ENCODE results near the gene GCGR.

The GCGR gene

GRCh38 chr17:81821603-81822311, 17.8 kb downstream of the GCGR start (continued):
- TF ChIP-seq ZNF785 (tag by site-specific recombination; IDR thresholded peaks at IDR 0.05): no peak
- TF ChIP-seq ZIC2 (tag by site-specific recombination; IDR thresholded peaks at IDR 0.05): peak; percentile 98
- no peak for TF ChIP-seq SALL2 (tag by site-specific recombination; IDR thresholded peaks at IDR 0.05; ENCODE audit: borderline replicate concordance)
- no peak for TF ChIP-seq GLI2 (tag by site-specific recombination; IDR thresholded peaks at IDR 0.05; ENCODE audit: borderline replicate concordance, low read depth)
- no peak for TF ChIP-seq ZNF596 (tag by site-specific recombination; IDR thresholded peaks at IDR 0.05)
- TF ChIP-seq, protein P1, sequence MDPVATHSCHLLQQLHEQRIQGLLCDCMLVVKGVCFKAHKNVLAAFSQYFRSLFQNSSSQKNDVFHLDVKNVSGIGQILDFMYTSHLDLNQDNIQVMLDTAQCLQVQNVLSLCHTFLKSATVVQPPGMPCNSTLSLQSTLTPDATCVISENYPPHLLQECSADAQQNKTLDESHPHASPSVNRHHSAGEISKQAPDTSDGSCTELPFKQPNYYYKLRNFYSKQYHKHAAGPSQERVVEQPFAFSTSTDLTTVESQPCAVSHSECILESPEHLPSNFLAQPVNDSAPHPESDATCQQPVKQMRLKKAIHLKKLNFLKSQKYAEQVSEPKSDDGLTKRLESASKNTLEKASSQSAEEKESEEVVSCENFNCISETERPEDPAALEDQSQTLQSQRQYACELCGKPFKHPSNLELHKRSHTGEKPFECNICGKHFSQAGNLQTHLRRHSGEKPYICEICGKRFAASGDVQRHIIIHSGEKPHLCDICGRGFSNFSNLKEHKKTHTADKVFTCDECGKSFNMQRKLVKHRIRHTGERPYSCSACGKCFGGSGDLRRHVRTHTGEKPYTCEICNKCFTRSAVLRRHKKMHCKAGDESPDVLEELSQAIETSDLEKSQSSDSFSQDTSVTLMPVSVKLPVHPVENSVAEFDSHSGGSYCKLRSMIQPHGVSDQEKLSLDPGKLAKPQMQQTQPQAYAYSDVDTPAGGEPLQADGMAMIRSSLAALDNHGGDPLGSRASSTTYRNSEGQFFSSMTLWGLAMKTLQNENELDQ (tag by site-specific recombination; IDR thresholded peaks at IDR 0.05; ENCODE audit: low read depth): no peak
- TF ChIP-seq RBAK (tag by site-specific recombination; IDR thresholded peaks at IDR 0.05): no peak
- TF ChIP-seq ZNF610 (tag by site-specific recombination; IDR thresholded peaks at IDR 0.05; ENCODE audit: borderline replicate concordance): no peak

DNA sequence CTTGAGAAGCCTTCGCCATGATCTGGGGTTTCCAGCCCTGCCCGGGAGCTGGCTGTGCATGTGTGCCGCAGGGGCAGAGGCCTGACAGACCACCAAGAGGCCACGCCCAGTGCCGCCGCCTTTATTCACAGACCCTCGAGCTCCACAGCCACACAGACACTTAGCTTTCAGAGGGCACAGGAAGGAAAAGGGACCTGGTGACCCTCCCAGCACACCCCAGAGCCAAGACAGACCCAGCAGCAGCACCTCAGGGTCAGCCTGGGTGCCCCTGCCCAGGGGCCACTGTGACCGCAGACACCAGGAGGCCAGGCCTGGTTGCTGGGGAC, 18.3 kb downstream of the GCGR start:
- Histone ChIP-seq H3K9me3 (ENCODE audit: control insufficient read depth, insufficient read depth, low read depth, low read length) (no peaks in the 10 kb centered on the region), H3K36me3 (ENCODE audit: control insufficient read depth in 2 of 2, insufficient read depth in 1 of 2, low read length in 2 of 2) (peaks cover 0 to 10% of the 10 kb centered on the region in 2 experiments; a peak in 1 of 3 replicates), H3K4me3 (ENCODE audit: low read depth, low read length) (no peak overlapping the region), H3K27ac (ENCODE audit: extremely low read depth, low read depth, low read length) (peak overlapping the region; percentile 44; the same call in 1 of the 2 replicates), H3K4me1 (ENCODE audit: control insufficient read depth, insufficient read depth, low read length) (peaks cover 10% of the 10 kb centered on the region)
- TF ChIP-seq SP2 (tag by site-specific recombination; IDR thresholded peaks at IDR 0.05): no peak
- TF ChIP-seq, protein P2, sequence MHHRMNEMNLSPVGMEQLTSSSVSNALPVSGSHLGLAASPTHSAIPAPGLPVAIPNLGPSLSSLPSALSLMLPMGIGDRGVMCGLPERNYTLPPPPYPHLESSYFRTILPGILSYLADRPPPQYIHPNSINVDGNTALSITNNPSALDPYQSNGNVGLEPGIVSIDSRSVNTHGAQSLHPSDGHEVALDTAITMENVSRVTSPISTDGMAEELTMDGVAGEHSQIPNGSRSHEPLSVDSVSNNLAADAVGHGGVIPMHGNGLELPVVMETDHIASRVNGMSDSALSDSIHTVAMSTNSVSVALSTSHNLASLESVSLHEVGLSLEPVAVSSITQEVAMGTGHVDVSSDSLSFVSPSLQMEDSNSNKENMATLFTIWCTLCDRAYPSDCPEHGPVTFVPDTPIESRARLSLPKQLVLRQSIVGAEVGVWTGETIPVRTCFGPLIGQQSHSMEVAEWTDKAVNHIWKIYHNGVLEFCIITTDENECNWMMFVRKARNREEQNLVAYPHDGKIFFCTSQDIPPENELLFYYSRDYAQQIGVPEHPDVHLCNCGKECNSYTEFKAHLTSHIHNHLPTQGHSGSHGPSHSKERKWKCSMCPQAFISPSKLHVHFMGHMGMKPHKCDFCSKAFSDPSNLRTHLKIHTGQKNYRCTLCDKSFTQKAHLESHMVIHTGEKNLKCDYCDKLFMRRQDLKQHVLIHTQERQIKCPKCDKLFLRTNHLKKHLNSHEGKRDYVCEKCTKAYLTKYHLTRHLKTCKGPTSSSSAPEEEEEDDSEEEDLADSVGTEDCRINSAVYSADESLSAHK (tag by site-specific recombination; IDR thresholded peaks at IDR 0.05): no peak
- no peak for TF ChIP-seq ZNF623 (tag by site-specific recombination; IDR thresholded peaks at IDR 0.05)
- TF ChIP-seq ZNF776 (tag by site-specific recombination; IDR thresholded peaks at IDR 0.05; ENCODE audit: borderline replicate concordance): no peak
- no peak for TF ChIP-seq ZNF514 (tag by site-specific recombination; IDR thresholded peaks at IDR 0.05)
- TF ChIP-seq ZNF311 (tag by site-specific recombination; IDR thresholded peaks at IDR 0.05; ENCODE audit: borderline replicate concordance): no peak
- no peak for TF ChIP-seq ZBTB17 (tag by site-specific recombination; IDR thresholded peaks at IDR 0.05)
- TF ChIP-seq ZNF416 (tag by site-specific recombination; IDR thresholded peaks at IDR 0.05): no peak
- TF ChIP-seq, protein P3, sequence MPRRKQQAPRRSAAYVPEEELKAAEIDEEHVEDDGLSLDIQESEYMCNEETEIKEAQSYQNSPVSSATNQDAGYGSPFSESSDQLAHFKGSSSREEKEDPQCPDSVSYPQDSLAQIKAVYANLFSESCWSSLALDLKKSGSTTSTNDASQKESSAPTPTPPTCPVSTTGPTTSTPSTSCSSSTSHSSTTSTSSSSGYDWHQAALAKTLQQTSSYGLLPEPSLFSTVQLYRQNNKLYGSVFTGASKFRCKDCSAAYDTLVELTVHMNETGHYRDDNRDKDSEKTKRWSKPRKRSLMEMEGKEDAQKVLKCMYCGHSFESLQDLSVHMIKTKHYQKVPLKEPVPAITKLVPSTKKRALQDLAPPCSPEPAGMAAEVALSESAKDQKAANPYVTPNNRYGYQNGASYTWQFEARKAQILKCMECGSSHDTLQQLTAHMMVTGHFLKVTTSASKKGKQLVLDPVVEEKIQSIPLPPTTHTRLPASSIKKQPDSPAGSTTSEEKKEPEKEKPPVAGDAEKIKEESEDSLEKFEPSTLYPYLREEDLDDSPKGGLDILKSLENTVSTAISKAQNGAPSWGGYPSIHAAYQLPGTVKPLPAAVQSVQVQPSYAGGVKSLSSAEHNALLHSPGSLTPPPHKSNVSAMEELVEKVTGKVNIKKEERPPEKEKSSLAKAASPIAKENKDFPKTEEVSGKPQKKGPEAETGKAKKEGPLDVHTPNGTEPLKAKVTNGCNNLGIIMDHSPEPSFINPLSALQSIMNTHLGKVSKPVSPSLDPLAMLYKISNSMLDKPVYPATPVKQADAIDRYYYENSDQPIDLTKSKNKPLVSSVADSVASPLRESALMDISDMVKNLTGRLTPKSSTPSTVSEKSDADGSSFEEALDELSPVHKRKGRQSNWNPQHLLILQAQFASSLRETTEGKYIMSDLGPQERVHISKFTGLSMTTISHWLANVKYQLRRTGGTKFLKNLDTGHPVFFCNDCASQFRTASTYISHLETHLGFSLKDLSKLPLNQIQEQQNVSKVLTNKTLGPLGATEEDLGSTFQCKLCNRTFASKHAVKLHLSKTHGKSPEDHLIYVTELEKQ (tag by site-specific recombination; IDR thresholded peaks at IDR 0.05; ENCODE audit: borderline replicate concordance): no peak
- TF ChIP-seq BCL6B (tag by site-specific recombination; IDR thresholded peaks at IDR 0.05): no peak
- no peak for TF ChIP-seq ZBTB1 (tag by site-specific recombination; IDR thresholded peaks at IDR 0.05)
- no peak for TF ChIP-seq KLF9 (tag by site-specific recombination; IDR thresholded peaks at IDR 0.05; ENCODE audit: low read depth)
- TF ChIP-seq ZNF423 (tag by site-specific recombination; IDR thresholded peaks at IDR 0.05): no peak
- no peak for TF ChIP-seq ZSCAN16 (tag by site-specific recombination; IDR thresholded peaks at IDR 0.05)
- no peak for TF ChIP-seq ZNF768 (tag by site-specific recombination; IDR thresholded peaks at IDR 0.05)
- TF ChIP-seq, protein P4, sequence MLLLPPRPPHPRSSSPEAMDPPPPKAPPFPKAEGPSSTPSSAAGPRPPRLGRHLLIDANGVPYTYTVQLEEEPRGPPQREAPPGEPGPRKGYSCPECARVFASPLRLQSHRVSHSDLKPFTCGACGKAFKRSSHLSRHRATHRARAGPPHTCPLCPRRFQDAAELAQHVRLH (tag by site-specific recombination; IDR thresholded peaks at IDR 0.05): no peak
- no peak for TF ChIP-seq ZNF660 (tag by site-specific recombination; IDR thresholded peaks at IDR 0.05)
- POLR2A ChIA-PET: interaction anchor here (1.2 to 2.1 kb wide), 5 partner anchors 11 to 119 kb away, joined by 3 to 9 read pairs (median 5); partner anchors contain the start of genes MCRIP1 and MRPL12
- CTCF ChIA-PET: interaction anchor here (0.6 to 1.8 kb wide), 15 partner anchors 8 to 563 kb away, joined by 3 to 12 read pairs (median 4); partner anchors contain the start of genes CCDC137, MCRIP1 and PPP1R27
